Endometrial microvascular endothelial cells (primary cell): ENCODE measurements around the gene SRGAP2C. TPM values are rescaled to one million over a fixed set of nuclear protein-coding genes. Genes with fewer than 3 reads are reported as not detected.
"Not testable (repeated sequence)": the region's sequence is repeated elsewhere in the genome, so short reads cannot be mapped to it uniquely, and the experiment has no call there.

Source experiments
- in situ Hi-C: cut with HindIII; loops from 2 replicates; pipeline ENCODE4 v1.10.0; 2017; ENCODE audit warnings: low sequenced_read_pairs, low pct_unique_long_range_greater_than_20kb; ENCODE audit errors: inconsistent ontology term
- total RNA-seq: library from RNA; depleted of rRNA; stranded (reverse); fragments of >200 nt; gene quantifications from one replicate; pipeline ENCODE4 v1.2.3, GENCODE V29; 2015; ENCODE audit errors: inconsistent ontology term

The SRGAP2C gene
- 13.7 TPM for total RNA-seq

DNA sequence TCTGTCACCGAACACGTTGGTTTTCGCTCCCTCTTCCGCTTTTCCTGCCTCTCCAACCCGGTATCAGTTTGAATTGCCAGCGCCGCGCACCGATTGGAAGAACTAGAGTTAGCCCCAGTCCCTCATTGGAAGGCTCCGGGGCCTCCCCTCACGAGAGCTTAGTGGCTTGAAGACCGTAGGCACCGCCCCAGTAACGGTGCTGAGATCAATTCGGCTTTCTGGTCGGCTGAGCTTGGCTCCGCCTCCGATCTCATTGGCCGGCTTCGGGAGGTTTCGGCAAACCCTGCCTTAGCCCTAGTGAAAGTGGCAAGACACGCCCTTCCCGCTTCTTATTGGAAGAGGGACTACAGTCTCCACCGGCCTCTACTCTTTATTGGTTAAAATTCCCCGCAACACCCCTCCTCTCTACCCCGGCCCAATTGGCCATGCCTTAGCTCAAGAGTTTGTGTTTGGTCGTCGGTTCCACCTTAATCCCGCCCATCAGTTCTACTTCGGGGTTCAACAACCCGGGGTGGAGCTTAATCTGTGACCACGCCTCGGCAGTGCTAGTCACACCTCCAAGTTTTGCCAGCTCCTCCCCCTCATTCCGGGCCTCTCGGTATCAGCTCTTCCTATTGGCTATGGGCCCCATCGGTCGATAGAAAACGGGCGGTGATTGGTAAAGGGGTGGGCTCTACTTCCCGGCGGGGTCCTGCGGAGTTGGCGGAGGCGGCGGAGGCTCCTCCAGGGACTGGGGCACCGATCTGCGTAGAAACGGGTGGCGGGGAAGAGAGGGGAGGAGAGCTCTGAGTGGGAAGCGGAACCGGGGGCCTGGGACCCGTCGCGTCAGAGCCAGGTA, at the start of gene SRGAP2C, which contains the start of gene FAM72B:
TSS of gene SRGAP2C (plus strand) at position 686 of the 838 bp plus-strand sequence. CDS start 2,472 bp downstream, outside the sequence.
TSS of gene FAM72B (minus strand) at position 51 of the 838 bp plus-strand sequence. CDS start 851 bp downstream, outside the sequence.
- in situ Hi-C loops, result not testable (repeated sequence)

GRCh38 chr1:121140393-121140792, 44.4 kb upstream of the SRGAP2C start:
- in situ Hi-C loops, result not testable (repeated sequence)

DNA sequence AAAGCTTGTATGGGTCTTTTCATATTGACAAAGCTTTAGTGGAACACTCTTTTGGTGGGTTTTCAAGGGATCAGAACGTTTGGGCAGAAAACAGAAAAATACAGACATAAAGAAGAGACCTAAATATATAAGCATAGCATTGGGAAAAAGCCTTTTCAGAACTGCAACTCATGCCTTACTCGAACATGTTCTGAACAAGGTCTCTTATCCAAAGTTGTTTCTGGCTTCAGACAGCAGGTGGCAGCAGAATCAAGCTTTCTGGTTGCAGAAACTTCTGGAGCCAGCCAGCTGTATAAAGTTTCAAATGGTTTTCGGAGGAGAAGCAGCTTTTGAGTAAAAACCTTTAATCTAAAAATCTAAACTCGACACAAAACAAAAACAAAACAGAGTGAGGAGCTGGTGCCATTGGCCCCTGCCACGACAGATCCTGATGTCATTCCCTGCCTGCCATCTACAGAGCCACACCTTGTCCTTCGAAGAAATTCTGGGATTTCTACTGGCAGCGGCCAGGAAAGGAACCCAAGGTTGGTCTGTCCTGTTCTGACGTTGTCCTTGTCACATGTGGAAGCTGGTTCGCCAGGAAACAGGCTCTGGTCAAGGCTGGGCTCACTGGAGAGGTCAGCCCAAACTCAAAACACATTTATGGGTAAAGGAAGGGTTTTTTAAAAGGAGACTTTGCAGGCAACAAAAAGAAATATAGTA, 36.1 kb upstream of the SRGAP2C start:
- in situ Hi-C loops, result not testable (repeated sequence)

DNA sequence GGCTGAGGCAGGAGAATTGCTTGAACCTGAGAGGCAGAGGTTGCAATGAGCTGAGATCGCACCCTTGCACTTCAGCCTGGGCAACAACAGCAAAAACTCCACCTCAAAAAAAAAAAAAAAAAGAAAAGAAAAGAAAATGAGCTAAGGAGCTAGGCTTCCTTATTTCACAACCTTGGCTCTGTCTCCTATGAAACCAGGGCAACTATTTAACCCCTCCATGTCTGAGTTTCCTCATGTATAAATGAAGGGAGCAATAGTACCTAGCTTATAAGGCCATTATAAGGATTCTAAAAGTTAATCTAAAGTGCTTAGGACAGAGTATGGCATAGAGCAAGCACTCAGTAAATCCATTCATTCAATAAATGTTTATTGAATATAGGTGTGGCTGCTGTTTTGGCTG, 33.5 kb upstream of the SRGAP2C start:
- in situ Hi-C loops, result not testable (repeated sequence)

DNA sequence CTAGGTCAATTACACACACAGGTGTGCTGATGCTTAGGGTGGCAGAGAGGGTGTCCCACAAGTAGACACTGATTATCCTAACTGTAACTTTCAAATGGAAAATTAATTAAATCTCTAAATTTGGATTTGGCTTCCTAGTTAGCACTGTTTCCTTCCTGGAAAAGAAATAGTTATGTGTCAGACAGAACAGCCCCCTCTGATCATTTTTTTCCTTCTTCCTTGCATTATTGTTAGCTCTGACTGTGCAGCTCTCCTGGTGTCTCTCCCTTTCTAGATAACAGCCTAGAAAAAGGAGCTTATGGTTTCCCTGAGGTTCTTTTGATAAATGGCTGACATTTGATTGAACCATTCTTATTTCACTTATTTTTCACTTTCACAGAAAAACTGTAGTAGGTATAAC, 32.0 kb upstream of the SRGAP2C start:
- in situ Hi-C loops, result not testable (repeated sequence)

- in situ Hi-C loops, result not testable (repeated sequence)
These were observed 30.0 kb upstream of the SRGAP2C start for GRCh38 chr1:121154811-121155210.

GRCh38 chr1:121155671-121156358, 29.0 kb upstream of the SRGAP2C start:
- in situ Hi-C loops, result not testable (repeated sequence)

DNA sequence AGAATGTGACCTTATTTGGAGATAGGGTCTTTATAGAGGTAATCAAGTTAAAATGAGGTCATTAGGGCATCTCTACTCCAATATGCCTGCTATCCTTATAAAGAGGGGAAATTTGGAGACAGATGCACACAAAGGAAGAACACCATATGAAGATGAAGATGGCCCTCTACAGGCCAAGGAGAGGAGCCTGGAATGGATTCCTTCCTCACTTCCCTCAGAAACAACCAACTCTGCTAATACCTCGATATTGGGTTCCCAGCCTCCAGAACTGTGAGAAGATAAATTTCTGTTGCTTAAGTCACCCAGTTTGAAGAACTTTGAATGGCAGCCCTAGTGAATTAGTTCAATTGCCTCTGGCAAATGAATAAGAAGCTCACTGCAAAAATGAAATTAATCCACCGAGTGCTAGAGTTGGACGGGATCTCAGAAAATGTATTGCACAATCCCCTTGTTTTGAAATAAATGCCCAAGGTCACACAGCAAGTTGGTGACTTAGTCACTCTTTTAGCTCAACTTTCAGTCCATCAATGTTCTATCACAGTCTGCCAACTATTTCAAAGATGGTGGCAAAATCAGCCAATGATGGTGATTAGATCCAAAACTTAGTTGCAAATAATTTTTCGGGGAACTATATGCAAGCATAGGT, 27.7 kb upstream of the SRGAP2C start:
- in situ Hi-C loops, result not testable (repeated sequence)

DNA sequence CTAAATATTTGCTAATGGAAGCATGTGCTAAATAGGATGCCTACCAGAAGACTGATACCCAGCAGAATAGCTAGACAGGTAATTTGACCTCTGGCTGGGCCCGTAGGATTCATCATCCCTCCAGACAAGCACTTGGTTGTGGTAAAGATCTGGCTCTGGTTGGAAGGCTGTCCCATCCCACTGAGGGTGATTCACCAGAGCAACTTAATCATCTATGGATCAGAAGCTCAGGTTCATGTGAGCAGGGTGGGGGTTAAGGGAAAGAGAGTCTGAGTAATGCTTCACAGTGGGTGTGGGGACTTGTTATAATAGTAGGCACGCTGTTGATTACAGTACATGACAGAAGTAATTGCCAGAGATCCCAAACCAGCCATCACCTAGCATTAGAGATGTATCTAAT, 27.2 kb upstream of the SRGAP2C start:
- in situ Hi-C loops, result not testable (repeated sequence)

DNA sequence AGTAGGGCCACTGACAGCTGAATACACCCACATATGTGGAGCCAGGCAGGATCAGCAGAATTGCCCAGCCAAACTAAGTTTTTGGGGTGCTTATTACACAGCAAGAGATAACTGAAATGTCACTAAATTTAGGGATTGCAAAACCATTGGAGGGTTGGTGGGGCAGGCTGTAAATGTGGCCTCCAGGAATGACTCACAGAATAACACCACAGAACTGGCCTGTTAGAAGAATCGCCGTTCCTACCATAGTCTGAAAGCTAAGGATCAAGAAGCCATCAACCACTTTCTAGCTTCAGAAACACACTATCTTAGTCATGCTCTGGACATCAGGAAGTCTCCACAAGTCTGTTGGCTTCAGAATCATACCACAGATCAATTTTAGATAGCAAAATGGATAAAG, 24.7 kb upstream of the SRGAP2C start:
- in situ Hi-C loops, result not testable (repeated sequence)

GRCh38 chr1:121161199-121161901, 23.4 kb upstream of the SRGAP2C start:
- in situ Hi-C loops, result not testable (repeated sequence)

DNA sequence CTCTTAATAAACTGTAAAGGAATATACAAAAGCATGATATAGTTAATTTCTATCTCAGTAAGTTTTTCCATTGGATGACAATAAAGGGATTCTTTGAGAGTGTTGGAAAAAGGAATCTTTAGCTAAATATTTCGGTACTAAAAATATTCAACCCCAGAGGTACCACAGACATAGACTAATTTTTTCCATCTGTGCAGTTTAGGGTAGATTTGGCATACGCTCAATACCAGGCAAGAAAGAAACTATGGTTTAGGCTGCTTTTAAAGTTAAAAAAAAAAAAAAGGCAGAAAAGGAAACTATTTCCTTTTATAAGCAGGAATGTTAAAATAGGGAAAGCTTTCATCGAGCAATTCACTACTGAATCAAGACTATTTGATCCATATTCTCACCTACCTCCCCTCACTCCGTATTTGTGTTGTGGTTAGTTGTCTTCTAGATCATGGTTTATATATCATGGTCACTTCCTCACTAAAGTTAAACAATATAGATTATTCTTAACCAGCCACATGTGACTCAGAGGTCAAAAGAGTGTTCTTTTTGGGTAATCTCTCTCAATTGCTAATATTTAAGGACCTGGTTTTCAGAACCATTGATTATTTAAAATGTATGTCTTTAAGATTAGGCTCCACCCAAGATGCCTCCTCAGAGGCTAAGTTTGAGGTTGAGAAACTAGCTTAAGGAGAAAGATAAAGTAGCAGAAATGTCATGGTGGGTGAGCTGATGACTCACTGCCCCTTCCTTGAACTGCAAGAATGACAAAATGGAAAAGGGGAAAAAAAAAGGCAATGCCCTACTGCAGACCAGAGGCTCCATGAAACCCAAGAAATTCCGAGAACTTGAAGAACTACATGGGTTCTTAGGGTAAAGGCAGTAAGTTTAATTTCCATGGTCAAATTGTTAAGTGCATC, 20.7 kb upstream of the SRGAP2C start:
- in situ Hi-C loops, result not testable (repeated sequence)

DNA sequence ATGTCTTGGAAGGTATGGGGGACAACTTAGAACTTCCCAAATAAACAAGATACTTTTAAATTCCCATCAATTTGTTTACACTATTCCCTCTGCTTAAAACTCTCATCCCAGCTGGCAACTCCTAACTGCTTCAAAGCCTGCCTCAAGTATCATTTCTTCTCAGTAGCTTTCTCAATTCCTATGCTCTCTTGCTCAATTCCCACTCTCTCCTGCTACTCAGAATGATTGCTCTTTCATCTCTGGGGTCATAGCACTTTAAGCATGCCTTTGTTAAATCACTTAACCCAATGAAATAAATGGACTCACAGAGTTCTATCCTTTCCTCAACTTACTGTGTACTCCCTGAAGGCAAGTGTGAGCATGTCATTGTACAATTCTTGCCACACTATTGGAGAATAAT, 19.5 kb upstream of the SRGAP2C start:
- in situ Hi-C loops, result not testable (repeated sequence)

GRCh38 chr1:121167225-121167738, 17.5 kb upstream of the SRGAP2C start:
- in situ Hi-C loops, result not testable (repeated sequence)

DNA sequence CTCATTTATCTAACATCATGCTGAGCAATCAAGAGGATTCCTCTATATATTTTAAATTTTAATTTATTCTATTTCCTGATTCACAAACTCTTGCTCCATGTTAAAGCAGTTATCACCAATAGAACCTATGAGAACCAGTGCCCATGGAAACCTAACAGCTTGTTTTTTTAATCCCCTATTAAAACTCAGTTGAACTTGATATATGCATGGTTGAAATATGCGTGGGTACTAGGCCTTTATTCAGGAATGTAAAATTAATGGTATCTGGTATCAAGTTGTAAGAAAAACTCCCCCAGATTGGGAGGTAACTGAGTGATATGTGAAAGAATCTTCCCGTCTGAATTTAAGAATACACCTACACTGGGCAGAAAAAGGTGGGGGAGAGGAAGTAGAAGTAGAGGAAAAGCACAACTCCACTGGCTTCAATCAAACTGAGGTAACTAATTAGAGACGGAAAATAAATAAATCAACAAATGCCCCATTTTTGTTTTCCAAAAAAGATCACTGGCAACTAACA, 16.6 kb upstream of the SRGAP2C start:
- in situ Hi-C loops, result not testable (repeated sequence)

GRCh38 chr1:121176649-121177048, 8.1 kb upstream of the SRGAP2C start:
- in situ Hi-C loops, result not testable (repeated sequence)

DNA sequence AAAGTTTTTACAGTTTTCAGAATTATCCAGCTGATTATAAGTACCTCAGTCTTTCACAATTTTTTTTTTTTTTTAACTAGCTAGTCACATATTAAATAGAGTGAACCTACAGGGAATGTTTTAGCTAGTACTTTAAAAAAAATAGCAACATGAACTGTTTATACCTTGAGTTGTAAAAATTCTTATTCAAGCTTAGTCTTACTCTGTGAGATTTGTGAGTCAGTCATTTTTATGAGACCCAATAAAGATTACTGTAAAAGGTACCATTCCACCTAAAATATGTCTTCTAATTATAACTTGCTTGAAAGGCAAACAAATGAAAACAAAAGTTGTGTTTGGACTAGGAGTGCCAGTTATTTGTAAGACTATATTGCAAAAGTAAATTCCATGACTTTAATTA, 6.6 kb upstream of the SRGAP2C start:
- in situ Hi-C loops, result not testable (repeated sequence)
